ENCODE measurements around the gene EXOSC3. TPM values are rescaled to one million over a fixed set of nuclear protein-coding genes. Genes with fewer than 3 reads are reported as not detected.
"Not testable (repeated sequence)": the region's sequence is repeated elsewhere in the genome, so short reads cannot be mapped to it uniquely, and the experiment has no call there.

The EXOSC3 gene
- total RNA-seq, 2 donors from 2014 or later = 66.7 to 67.6 TPM

DNA sequence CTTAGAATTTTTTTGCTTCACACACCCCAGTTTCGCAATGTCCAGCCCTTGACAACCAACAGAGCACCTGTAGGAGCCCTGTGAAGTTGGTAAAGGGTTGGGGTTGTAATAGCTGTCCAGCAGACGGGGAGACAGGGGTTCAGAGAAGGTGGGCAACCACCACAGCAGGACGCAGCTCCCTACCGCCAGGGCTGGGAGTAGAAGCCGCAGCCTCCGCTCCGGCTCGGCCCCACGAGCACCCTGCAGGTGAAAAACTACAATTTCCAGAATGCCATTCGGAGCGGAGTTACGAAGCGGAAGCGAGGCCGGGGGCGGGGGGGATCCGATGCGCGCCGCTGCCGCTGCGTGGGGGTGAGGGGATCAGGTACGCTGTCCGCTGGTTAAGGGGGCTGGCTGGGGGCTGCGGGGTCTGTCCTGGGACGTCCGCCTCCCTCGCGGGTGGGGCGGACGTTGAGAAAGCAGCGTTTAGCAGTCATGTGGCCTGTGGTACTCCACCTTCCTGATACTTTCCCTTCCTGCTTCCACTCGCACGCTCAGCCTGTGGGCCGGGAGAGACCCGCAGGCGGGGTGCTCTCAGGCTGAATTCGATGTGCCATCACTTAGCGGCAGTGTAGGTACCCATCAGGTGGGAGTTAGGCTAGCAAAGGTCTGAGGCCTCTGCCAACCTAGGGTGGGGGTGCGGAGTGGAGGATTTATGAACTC lies 31.2 kb downstream of the EXOSC3 start, which contains the start of gene TRMT10B:
TRMT10B (plus strand) TSS at position 317 of the 702 bp plus-strand sequence. CDS start 8,127 bp downstream, outside the sequence.
- Histone ChIP-seq H3K4me1 (ENCODE audit: control insufficient read depth, insufficient read depth, low read length) (peaks cover 13% of the 10 kb centered on the region), H3K4me3 (ENCODE audit: low read length) (peak within 1 kb of the TSS; percentile 89), H3K36me3 (ENCODE audit: control insufficient read depth, insufficient read depth, low read length) (no peaks in the 10 kb centered on the region), H3K27ac (ENCODE audit: low read depth, low read length) (no peak within 1 kb of the TSS), H3K27me3 (ENCODE audit: control insufficient read depth, insufficient read depth, low read length, poor library complexity, severe bottlenecking) (no peaks in the 10 kb centered on the region), H3K9me3 (ENCODE audit: control insufficient read depth, low read length) (peaks cover 7% of the 10 kb centered on the region), H3K9ac (ENCODE audit: extremely low read depth, low read length, poor library complexity, severe bottlenecking) (peak within 1 kb of the TSS; percentile 19)
- H3K4me1 Mint-ChIP-seq = peaks cover 40% of the 10 kb centered on the region
- no peaks in the 10 kb centered on the region for H3K36me3 Mint-ChIP-seq (ENCODE audit: low read depth)
- 8 to 15% methylated on average over 12 to 40 of the region's 40 CpGs for WGBS, 2 experiments (ENCODE audit: insufficient coverage in 1 of 2, insufficient read length in 1 of 2)
- H3K27me3 Mint-ChIP-seq (ENCODE audit: insufficient read depth) = no peaks in the 10 kb centered on the region
- peak; percentile 90 for DNase-seq
- peaks cover 9% of the 10 kb centered on the region for H3K9me3 Mint-ChIP-seq
- peak within 1 kb of the TSS; percentile 88 for H3K4me3 Mint-ChIP-seq
- TF ChIP-seq, protein P1, sequence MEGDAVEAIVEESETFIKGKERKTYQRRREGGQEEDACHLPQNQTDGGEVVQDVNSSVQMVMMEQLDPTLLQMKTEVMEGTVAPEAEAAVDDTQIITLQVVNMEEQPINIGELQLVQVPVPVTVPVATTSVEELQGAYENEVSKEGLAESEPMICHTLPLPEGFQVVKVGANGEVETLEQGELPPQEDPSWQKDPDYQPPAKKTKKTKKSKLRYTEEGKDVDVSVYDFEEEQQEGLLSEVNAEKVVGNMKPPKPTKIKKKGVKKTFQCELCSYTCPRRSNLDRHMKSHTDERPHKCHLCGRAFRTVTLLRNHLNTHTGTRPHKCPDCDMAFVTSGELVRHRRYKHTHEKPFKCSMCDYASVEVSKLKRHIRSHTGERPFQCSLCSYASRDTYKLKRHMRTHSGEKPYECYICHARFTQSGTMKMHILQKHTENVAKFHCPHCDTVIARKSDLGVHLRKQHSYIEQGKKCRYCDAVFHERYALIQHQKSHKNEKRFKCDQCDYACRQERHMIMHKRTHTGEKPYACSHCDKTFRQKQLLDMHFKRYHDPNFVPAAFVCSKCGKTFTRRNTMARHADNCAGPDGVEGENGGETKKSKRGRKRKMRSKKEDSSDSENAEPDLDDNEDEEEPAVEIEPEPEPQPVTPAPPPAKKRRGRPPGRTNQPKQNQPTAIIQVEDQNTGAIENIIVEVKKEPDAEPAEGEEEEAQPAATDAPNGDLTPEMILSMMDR (conservative IDR thresholded peaks at IDR 0.05) = peak; percentile 35
- H3K27ac Mint-ChIP-seq = peak within 1 kb of the TSS; percentile 73

DNA sequence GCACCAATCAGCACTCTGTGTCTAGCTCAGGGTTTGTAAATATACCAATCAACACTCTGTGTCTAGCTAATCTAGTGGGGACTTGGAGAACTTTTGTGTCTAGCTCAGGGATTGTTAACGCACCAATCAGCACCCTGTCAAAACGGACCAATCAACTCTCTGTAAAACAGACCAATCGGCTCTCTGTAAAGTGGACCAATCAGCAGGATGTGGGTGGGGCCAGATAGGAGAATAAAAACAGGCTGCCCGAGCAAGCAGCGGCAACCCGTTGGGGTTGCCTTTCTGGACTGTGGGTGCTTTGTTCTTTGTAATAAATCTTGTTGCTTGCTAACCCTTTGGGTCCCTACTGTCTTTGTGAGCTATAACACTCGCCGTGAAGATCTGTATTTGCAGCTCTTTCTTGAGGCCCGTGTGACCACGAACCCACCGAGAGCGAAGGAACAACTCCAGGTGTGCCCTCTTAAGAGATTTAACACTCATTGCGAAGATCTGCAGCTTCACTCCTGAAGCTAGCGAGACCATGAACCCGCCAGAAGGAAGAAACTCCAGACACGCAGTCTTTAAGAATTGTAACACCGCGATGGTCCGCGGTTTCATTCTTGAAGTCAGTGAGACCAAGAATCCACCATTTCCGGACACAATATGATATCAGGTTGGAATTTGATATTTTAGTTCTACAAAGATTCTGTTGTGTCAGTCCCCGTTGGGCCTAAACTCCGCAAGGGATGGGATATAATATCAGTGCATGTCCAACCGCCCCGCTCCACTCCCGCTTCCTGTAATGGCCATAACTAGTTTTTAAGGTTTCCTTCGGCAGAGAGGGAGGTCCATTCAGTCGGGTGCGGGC lies 32.0 kb downstream of the EXOSC3 start:
- no peaks in the 10 kb centered on the region for H3K27me3 ChIP-seq (ENCODE audit: control insufficient read depth, insufficient read depth, low read length, poor library complexity, severe bottlenecking)
- H3K36me3 Mint-ChIP-seq (ENCODE audit: low read depth) = no peaks in the 10 kb centered on the region
- TF ChIP-seq, protein P1 (conservative IDR thresholded peaks at IDR 0.05) = no peak
- no peak overlapping the region for H3K27ac ChIP-seq (ENCODE audit: low read depth, low read length)
- H3K9me3 ChIP-seq (ENCODE audit: control insufficient read depth, low read length) = peaks cover 7% of the 10 kb centered on the region
- peak overlapping the region; percentile 88 for H3K4me3 Mint-ChIP-seq
- WGBS, 2 experiments (ENCODE audit: insufficient coverage in 1 of 2, insufficient read length in 1 of 2) = 90 to 95% methylated on average over 28 to 29 of the region's 29 CpGs
- peaks cover 9% of the 10 kb centered on the region for H3K9me3 Mint-ChIP-seq
- peaks cover 43% of the 10 kb centered on the region for H3K4me1 Mint-ChIP-seq
- H3K9ac ChIP-seq (ENCODE audit: extremely low read depth, low read length, poor library complexity, severe bottlenecking) = no peak overlapping the region
- peak overlapping the region; percentile 89 for H3K4me3 ChIP-seq (ENCODE audit: low read length)
- DNase-seq = no peak
- no peaks in the 10 kb centered on the region for H3K27me3 Mint-ChIP-seq (ENCODE audit: insufficient read depth)
- H3K36me3 ChIP-seq (ENCODE audit: control insufficient read depth, insufficient read depth, low read length) = no peaks in the 10 kb centered on the region
- no peak overlapping the region for H3K27ac Mint-ChIP-seq
- H3K4me1 ChIP-seq (ENCODE audit: control insufficient read depth, insufficient read depth, low read length) = peaks cover 13% of the 10 kb centered on the region

DNA sequence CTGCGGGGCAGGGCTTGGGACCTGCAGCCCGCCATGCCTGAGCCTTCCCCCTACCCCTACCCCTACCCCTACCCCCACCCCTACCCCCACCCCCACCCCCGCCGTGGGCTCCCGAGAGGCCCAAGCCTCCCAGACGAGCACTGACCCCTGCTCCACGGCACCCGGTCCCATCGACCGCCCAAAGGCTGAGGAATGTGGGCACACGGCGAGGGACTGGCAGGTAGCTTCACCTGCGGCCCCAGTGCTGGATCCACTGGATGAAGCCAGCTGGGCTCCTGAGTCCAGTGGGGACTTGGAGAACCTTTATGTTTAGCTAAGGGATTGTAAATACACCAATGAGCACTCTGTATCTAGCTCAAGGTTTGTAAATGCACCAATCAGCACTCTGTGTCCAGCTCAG lies 32.8 kb downstream of the EXOSC3 start:
- not testable (repeated sequence) for H3K9me3 ChIP-seq (ENCODE audit: control insufficient read depth, low read length); H3K36me3 ChIP-seq (ENCODE audit: control insufficient read depth, insufficient read depth, low read length); H3K4me3 ChIP-seq (ENCODE audit: low read length); H3K27ac Mint-ChIP-seq; DNase-seq; H3K27ac ChIP-seq (ENCODE audit: low read depth, low read length); H3K9ac ChIP-seq (ENCODE audit: extremely low read depth, low read length, poor library complexity, severe bottlenecking); H3K4me3 Mint-ChIP-seq; H3K27me3 Mint-ChIP-seq (ENCODE audit: insufficient read depth); H3K27me3 ChIP-seq (ENCODE audit: control insufficient read depth, insufficient read depth, low read length, poor library complexity, severe bottlenecking); H3K9me3 Mint-ChIP-seq; H3K36me3 Mint-ChIP-seq (ENCODE audit: low read depth)
- 95 to 100% methylated on average over 3 to 11 of the region's 13 CpGs for WGBS, 2 experiments (ENCODE audit: insufficient coverage in 1 of 2, insufficient read length in 1 of 2)
- peaks cover 50% of the 10 kb centered on the region for H3K4me1 Mint-ChIP-seq
- H3K4me1 ChIP-seq (ENCODE audit: control insufficient read depth, insufficient read depth, low read length) = peaks cover 13% of the 10 kb centered on the region

DNA sequence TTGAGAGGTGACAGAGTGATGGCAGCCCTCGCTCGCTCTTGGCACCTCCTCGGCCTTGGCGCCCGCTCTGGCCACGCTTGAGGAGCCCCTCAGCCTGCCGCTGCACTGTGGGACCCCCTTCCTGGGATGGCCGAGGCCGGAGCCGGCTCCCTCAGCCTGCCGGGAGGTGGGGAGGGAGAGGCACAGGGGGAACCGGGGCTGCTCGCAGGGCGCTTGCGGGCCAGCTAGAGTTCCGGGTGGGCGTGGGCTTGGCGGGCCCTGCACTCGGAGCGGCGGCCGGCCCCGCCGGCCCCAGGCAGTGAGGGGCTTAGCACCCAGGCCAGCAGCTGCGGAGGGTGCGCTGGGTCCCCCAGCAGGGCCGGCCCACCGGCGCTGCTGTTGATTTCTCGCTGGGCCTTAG lies 33.2 kb downstream of the EXOSC3 start:
- not testable (repeated sequence) for H3K27ac Mint-ChIP-seq; H3K36me3 Mint-ChIP-seq (ENCODE audit: low read depth); H3K4me3 ChIP-seq (ENCODE audit: low read length); H3K27me3 ChIP-seq (ENCODE audit: control insufficient read depth, insufficient read depth, low read length, poor library complexity, severe bottlenecking); H3K27me3 Mint-ChIP-seq (ENCODE audit: insufficient read depth); H3K4me3 Mint-ChIP-seq; H3K36me3 ChIP-seq (ENCODE audit: control insufficient read depth, insufficient read depth, low read length); H3K9me3 Mint-ChIP-seq; H3K27ac ChIP-seq (ENCODE audit: low read depth, low read length); H3K9ac ChIP-seq (ENCODE audit: extremely low read depth, low read length, poor library complexity, severe bottlenecking); H3K9me3 ChIP-seq (ENCODE audit: control insufficient read depth, low read length)
- peak; percentile 57 for DNase-seq
- H3K4me1 Mint-ChIP-seq = peaks cover 54% of the 10 kb centered on the region
- WGBS, 2 experiments (ENCODE audit: insufficient coverage in 1 of 2, insufficient read length in 1 of 2) = 92% methylated on average over 29 of the region's 30 CpGs; no CpG with 5 or more reads in 1 of the 2 experiments
- H3K4me1 ChIP-seq (ENCODE audit: control insufficient read depth, insufficient read depth, low read length) = peaks cover 13% of the 10 kb centered on the region

Data from endodermal cell (in vitro differentiated cells).